Umbilical cord (tissue), 2 donors: Measurements from ENCODE around the gene LRRC56. TPM values are rescaled to one million over a fixed set of nuclear protein-coding genes. Genes with fewer than 3 reads are reported as not detected.

ENCODE experiments used
- DNase-seq: peaks from one replicate; pipeline ENCODE4 v3.0.0-alpha.2; 2015; ENCODE audit warnings: low spot score
- total RNA-seq: library from RNA; depleted of rRNA; stranded (reverse); fragments of >200 nt; gene quantifications from one replicate; pipeline ENCODE4 v1.2.3, GENCODE V29; 2014; ENCODE audit warnings: low replicate concordance; ENCODE audit not compliant: insufficient read depth

The LRRC56 gene
- total RNA-seq, 1 donor from 2014 or later = not detected

DNA sequence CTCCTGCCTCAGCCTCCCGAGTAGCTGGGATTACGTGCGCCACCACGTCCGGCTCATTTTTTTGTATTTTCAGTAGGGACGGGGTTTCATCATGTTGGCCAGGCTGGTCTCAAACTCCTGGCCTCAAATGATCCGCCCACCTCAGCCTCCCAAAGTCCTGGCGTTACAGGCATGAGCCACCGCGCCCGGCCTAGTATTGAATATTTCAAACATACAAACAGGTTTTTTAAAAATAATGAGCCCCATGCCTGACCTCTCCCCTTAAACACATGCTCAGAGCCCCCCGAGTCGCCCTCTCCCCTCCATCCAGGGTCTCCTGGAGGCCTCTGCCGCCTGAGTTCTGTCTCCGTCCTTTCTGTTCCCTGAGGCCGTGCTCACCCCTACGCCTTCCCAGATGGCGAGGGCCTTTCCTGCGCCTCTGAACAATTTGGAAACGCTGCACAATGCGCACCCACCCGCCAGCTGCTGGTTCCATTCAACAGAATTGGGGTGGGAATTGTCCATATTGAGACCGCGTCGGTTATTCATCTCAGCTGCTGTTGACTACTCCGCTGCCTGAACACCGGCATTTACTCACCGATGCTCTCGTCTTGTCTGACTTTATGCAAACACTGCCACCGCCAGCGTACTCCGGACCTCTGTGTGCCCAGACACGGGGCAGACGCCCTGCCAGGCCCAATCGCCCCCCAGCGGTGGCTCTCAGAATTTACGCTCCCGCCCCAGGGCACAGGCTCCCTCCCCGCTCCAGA lies 16.7 kb upstream of the LRRC56 start:
- DNase-seq = no peak

DNA sequence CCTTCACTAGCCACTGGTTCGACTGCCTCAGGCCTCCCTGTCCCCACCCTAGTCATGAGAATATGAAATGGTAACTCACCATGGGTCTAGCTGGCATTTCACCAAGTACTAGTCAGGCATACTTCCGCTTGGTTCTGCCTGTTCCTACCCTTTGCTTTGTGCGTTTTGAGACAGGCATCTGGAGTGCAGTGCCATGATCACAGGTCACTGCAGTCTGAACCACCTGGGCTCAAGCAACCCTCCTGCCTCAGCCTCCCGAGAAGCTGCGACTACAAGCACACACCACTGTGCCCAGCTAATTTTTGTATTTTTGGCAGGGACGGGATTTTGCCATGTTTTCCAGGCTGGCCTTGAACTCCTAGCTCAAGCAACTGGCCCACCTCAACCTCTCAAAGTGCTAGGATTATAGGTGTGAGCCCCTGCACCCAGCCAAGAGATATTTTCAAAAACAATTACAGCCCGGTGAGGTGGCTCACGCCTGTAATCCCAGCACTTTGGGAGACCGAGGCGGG lies 16.1 kb upstream of the LRRC56 start:
- DNase-seq = no peak

DNA sequence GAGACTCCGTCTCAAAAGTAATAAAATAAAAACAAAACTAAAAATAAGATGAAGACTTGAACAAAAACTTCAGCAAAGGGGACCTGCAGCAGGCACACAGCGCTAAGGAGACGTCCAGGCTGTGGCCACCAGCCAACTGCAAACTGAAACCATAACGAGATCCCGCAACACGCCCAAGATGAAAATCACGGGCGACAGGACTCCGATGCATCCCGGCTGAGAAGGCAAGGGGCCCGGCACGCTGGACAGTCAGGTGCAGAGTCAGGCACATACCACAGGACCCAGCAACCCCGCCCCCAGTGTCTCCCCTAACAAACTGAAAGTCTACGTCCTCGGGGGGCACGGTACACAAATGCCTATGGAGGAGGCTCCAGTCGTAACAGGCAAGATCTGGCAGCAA lies 11.1 kb upstream of the LRRC56 start:
- no peak for DNase-seq

DNA sequence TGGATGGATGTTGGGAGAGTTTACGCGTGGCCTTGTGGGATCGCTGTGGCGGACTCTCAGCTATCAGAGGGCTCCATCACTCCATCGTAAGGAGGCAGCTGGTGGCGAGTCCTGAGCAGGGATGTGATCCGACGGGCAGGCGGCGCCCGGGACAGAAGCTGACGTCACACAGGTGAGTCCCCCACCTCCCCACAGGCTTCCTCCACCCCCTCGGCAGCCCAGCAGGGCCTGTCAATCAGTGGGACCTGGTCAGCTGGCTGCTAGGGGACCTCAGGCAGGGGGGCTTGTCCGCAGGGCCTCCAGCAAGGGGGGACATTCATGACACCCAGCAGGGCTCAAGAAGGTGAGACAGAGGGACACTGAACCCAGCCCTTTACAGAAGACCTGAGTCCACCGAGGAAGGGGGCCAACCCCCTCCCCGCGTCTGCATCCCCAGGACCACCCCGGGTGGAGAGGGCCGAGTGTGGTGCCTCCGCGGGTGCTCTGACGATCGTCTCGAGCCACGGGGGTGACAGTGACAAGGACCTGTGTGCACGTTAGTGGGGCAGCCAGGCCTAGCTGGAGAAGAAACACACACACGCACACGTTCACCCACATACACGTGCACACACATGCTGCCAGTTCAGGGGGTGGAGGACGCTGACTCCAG lies 9.0 kb upstream of the LRRC56 start:
- no peak for DNase-seq

DNA sequence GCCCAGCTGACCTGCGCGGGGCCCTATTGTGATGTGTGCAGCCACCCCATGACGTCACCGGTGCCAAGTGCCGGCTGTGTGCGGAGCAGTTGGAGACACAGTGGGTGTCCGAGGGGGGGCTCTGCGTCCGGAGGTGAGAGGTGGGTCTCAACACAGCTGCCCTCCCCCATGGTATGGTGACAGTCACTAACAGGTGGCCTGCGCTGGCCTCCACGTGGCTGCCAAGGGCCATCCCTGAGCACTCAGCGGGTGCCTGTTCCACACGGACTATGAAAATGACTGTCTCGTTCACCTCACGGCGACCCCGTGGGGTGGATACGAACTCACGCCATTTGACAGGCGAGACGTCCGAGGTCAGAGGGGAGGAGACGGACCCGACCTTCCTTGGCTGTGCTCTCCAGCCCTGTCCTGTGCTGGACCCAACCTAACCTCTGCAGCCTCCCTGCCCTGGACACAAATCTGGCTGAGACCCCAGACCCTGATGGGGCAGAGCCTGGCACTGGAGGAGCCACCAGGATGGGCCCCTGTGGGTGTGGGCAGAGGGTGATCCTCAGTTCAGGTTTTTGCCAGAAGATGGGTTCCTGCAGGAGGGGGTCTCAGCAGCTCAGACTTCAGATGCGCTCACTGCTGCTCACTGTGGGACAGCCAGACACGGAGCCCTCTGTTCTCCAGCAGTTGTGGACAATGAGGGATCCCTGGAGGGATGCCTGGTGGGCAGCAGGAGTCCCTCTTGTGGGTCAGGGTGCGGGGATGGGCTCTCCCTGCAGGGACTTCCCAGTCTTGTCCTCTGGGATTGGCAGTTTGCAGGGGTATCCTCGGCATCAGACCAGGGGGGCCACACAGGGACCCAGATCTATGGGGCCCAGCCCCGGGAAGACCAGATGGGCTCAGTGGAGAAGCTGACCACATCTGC lies 8.3 kb upstream of the LRRC56 start:
- no peak for DNase-seq

DNA sequence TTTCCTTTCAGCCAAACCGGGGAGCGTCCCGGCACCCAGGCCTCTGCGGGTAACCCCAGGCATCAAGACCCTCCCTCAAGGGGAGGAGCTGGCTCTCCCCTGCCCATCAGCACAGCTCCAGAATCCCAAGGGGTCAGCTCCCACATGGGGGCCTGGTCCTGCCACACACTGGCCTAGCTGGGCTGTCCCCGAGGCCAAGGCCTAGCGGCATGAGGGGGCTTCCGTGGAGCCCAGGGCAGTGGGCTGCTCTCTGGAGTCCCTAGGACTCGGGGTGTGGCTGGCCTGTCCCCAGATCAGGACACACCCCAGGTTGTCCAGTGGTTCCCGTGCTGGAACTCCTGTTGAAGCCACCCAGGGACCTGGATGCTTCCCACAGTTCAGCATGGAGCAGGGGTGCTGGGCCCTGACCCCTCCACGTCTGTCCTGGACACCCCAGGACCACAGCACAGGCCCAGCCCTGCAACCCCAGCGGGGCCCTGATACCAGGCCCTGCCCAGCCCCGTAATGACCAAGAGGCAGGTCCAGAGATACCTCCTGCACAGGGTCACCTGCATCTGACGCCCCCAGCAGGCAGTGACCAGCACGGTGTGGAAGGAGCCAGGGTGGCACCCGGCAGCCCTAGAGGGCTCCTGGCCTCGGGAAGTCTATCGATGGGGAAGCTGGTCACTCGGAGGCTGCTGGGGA lies 7.5 kb upstream of the LRRC56 start:
- no peak for DNase-seq

DNA sequence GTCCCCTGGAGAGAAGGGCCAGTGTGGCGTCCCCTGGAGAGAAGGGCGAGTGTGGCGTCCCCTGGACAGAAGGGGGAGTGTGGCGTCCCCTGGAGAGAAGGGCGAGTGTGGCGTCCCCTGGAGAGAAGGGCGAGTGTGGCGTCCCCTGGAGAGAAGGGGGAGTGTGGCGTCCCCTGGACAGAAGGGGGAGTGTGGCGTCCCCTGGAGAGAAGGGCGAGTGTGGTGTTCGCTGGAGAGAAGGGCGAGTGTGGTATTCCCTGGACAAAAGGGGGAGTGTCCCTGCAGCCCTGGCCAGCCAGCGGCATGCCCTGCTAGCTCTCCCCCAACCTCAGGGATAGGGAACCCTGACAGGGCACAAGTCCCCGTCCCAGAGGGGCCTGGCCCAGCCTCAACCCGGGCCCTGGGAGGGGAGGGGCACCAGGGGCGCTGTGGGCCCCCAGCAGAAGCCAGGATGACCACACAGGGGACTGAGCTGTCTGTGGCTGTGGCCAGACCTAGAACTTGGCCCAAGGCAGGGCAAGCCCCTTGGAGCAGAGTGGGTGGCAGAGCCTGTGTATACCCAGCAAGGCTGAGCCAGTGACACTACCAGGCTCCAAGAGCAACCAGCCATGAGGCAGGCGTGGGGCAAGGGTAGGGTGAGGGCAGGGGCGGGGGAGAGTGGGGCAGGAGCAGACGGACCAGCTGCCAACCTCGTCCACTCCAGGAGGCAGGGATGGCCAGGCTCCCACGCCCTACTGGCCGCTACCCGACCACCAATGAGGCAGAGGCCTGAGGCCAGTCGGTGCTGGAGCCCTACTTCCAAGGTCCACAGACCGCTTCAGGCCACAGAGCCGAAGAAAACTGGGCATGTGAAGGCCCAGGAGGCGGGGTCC lies 6.1 kb upstream of the LRRC56 start:
- no peak for DNase-seq

DNA sequence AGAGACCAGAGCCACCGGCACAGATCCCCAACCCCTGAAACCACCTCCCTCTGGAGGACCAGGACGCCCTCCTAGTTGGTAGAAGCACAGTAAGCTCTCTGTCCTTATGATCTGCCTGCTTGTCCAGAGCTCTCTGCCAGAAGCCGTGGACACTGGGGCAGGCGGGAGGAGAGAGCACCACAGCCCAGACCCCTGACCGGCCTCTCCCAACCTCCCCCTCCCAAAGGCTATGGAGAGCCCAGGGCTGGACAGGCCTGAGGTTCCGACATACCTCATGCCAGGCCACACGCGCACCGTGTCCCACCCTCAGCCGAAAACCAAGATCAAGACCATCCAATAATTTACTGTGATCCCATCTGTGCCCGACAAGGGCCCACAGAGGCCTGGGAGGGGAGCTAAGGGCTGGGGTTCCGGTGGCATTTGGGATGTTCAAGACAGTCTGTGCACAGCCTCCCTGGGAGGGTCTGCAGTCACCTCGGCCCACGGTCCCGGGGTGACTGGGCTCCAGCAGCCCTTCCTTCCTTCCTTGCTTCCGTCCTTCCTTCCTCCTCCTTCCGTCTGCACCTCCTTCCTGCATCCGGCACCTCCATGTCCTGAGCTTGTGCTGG lies 5.3 kb upstream of the LRRC56 start:
- no peak for DNase-seq

DNA sequence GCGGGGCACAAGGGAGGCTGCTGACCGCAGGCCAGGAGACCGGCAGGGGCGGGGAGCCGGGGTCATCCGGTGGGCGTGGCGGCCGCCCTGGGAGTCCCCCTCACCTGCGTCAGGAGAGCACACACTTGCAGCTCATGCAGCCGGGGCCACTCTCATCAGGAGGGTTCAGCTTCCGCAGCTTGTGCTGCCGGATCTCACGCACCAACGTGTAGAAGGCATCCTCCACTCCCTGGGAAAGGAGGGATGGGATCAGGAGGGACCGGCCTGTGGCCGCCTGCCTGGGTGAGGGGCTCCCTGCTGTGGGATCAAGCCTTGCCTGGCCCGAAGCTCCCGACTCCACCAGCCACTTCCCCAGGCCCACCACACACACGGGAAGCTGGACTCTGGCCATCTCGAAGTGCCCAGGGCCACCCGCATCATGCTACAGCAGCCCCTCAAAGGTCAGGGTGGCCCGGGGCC lies 4.8 kb upstream of the LRRC56 start:
- DNase-seq = no peak

DNA sequence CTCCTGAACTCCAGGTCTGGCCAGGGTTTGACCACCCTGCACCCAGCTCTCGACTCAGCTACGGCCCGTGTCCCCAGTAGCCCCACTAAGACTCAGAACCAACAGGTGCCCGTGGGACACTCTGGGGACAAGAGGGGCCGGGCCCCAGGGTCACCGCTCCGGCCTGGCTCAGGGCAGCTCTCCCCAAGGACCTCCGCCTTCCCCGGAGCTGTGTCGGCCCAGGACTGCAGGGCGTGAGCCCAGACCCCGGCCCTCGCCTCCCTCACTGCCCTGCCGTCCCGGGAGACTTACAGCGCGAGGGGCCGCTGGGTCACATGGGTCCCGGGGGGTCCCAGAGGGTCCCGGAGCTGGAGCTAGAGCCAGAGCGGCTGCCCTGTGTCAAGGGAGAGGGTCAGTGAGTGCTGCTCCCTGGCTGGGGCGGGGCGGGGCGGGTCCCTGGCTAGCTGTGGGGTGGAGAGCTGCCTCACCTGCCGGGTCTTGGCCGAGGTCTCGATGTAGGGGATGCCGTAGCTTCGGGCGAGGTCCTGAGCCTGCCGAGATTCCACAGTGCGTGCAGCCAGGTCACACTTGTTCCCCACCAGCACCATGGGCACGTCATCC lies 4.2 kb upstream of the LRRC56 start:
- no peak for DNase-seq

DNA sequence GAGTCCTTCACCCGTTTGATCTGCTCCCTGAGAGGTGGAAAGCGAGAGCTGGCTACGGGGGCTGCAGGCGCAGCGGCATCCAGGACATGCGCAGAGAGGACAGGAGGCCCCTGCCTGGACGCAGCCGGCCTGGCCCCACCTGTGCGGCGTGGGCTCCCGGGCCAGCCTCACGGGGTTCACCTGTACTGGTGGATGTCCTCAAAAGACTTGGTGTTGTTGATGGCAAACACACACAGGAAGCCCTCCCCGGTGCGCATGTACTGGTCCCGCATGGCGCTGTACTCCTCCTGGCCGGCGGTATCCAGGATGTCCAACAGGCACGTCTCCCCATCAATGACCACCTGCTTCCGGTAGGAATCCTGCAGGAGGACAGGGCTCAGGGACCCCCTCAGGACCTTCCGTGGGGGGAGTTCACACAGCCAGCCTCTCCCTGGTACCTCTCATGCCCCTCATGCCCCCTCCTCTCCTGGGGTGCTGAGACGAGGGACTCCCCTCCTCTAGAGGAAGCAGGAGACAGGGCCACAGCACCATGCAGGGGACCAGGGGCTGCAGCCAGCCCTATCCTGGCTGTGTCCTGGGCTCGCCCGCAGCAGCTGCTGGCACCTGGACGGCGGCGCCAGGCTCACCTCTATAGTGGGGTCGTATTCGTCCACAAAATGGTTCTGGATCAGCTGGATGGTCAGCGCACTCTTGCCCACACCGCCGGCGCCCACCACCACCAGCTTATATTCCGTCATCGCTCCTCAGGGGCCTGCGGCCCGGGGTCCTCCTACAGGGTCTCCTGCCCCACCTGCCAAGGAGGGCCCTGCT lies 3.5 kb upstream of the LRRC56 start:
- DNase-seq = no peak

DNA sequence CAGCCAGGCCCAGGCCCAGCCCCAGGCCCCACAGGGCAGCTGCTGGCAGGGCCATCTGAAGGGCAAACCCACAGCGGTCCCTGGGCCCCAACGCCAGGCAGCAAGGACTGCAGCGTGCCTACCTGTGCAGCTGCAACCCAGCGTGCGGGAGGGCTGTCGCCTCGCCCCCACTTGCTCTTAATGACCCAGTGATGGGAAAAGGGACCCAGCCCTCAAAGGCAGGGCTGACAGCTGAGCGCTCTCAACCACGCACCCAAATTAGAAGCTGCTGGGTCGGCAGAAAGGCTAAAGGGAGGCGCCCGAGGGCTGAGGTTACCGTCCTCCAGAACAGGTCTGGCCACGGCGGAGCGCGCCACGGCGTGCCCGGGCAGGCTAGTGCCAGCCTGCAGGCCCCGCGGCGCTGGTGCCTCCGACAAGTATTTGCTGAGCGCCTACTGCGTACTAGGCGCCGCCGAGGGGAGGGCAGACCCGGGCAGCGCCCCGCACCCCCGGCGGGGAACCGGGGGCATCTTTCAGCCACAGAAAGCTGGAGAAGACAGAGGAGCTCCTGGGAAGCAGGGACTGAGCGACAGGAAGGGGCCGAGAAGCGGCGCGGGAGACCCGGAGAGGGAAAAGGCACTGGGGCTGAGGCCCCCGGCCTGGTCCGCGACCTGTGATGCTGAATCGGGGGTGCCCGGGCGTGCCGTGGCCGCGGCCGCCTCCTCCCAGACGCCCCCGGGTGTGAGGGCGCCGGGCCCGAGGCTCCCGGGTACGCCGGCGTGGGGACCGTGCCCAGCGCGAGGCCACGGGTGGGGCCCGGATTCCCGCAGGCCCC lies 2.7 kb upstream of the LRRC56 start:
- peak; percentile 55 for DNase-seq

DNA sequence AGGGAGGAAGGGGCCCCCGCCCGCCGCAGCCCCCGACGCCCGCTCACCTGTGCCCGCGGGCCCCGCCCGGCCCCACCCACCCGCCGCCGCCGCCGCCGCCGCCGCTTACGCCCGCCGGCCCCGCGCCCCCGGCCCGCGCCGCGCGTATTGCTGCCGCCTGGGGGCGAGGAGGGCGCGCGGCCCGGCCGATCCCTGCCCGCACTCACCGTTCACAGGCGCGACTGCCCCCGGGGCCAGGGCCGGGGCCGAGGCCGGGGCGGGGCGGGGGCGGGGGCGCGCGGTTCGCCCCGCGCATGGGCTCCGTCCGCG lies 2.2 kb upstream of the LRRC56 start:
- DNase-seq = no peak

DNA sequence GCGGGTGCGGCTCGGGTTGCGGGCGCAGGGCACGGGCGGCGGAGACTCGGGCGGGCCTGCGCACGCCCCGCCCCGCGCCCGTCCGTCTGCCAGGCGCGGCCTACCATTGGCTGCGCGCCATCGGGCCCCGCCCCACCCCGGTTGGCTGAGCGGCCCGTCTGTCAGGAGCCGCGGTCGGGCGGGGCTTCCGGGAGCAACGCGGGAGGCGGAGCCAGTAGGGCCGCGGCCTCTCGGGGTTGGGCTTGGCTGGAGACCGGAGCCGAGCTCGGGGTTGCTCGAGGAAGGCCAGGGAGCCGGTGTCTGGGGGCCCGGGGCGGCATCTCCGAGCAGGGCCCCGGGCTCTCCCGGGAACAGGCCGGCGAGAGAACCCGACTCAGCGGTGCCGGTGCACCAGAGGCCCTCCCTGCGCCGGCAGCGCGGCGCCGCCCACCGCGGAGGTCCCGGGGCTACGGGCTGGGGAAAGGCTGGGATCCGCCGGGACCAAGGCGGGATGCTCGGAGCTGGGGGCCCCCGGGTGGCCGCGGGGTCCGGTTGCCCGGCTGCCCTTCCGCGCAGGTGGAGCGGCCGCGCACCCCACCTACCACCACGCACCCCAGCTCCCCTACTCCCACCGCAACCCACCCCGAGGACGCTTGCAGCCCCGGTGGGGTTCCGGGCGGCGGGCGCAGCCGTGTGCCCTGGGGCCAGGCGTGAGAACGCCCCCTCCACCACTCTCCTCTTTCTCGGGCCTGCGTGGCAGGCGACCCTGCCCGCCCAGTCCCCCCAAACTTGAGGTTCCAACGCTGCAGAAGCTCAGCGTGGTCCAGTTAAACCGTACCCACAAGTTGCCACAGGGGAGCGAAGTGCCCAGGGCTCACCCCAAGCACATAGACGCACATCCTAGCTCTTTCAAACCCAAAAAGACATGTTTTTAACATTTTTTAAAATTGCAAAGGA lies 1.5 kb upstream of the LRRC56 start, which contains the start of gene HRAS:
Gene HRAS, minus strand, starts transcription at position 58 of the 936 bp plus-strand sequence.
- peak; percentile 96 for DNase-seq

DNA sequence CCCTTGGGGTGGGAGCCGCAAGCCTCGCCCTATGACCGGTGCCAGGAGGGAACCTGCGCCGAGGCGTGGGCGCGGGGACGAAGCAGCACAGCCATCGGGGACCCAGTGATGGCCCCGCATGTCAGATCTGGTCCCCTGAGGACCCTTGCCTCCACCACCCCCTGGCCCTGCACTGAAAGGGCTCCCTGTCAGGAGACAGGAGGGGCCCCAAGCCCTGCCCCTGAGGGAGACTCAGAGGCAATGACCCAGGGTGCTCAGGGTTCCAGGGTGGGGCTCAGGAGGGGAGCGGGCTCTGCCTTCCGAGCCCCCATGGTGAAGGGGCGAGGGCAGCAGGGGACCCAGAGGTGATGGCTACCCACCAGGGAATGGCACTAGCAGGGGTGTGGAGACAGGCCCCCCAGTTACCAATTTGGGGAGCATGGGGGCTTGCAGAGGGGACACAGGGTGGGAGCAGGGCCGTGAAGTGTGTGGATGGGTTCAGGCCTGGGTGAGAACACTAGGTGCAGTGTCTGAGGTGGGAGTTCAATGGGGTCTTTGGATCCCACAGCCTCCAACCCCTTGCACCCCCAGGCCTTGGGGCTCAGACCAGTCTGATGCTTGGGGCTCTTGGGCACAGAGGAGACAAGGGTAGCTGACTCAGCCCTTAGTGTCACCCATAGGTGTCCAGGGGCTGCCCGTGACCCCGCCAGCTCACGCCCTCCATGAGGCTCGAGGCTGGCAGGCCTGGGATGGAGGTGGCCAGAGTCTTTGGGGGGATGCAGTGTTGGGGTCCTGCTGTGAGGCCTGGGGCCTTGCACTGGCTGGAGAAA lies 499 bp downstream of the LRRC56 start:
- no peak for DNase-seq
